Measurements from ENCODE around the gene PSAT1.

PSAT1 gene

DNA sequence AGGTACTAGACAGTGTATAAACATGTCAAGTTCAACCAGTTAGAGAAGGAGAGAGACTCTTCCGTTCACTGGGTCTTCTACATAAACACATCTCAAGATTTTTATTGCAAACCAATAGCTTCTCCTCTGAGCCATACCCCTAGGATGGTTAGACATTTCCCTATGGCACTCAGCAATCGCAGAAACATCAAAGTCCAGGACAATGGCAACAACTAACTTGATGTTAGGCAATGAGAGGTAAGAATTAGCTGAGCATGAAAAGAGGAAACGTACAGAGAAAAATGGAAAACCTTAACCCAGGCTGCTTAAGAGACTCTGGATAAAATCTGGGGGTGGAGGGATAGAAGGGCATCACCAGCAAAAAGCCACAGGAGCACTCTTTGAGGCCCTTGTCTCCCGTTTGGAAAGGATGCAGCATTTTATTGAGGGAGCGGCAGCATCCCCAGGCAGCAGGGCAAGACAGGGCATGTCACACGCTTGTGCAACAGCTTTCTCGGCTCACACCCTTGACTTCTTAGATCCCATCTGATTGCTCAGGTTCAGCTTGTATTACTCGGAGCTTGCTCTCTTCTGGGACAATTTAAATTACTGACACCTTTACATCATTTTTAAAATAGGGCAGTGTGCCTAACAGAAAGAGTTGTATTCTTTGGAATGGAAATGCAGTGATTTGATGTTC is 8.6 kb upstream of the PSAT1 start:
- Histone ChIP-seq H3K4me3 (ENCODE audit: low read length, poor library complexity, severe bottlenecking) (no peak overlapping the region), H3K4me2 (ENCODE audit: low read depth, low read length, poor library complexity, severe bottlenecking) (no peak overlapping the region), H3K9me2 (replicated peaks; ENCODE audit: low read depth, low read length) (no peaks in the 10 kb centered on the region), H3K36me3 (ENCODE audit: insufficient read depth, low read length) (no peaks in the 10 kb centered on the region), H2AFZ (ENCODE audit: low read length) (no peak overlapping the region), H3K4me1 (ENCODE audit: insufficient read depth, low read length, poor library complexity, severe bottlenecking) (no peaks in the 10 kb centered on the region), H3F3A (ENCODE audit: low read depth) (no peaks in the 10 kb centered on the region), H3K79me2 (ENCODE audit: insufficient read depth, low read length) (no peaks in the 10 kb centered on the region), H4K20me1 (ENCODE audit: insufficient read depth, low read length, poor library complexity, severe bottlenecking) (no peaks in the 10 kb centered on the region), H3K9ac (ENCODE audit: low read depth, low read length, poor library complexity, severe bottlenecking) (no peak overlapping the region), H3K27me3 (ENCODE audit: insufficient read depth, low read length, poor library complexity, severe bottlenecking) (no peaks in the 10 kb centered on the region), H3K9me3 (ENCODE audit: insufficient read depth, low read depth, low read length) (no peaks in the 10 kb centered on the region)
- no peak for TF ChIP-seq EZH2phosphoT487 (IDR thresholded peaks at IDR 0.05; ENCODE audit: borderline replicate concordance)
- TF ChIP-seq, protein P1, sequence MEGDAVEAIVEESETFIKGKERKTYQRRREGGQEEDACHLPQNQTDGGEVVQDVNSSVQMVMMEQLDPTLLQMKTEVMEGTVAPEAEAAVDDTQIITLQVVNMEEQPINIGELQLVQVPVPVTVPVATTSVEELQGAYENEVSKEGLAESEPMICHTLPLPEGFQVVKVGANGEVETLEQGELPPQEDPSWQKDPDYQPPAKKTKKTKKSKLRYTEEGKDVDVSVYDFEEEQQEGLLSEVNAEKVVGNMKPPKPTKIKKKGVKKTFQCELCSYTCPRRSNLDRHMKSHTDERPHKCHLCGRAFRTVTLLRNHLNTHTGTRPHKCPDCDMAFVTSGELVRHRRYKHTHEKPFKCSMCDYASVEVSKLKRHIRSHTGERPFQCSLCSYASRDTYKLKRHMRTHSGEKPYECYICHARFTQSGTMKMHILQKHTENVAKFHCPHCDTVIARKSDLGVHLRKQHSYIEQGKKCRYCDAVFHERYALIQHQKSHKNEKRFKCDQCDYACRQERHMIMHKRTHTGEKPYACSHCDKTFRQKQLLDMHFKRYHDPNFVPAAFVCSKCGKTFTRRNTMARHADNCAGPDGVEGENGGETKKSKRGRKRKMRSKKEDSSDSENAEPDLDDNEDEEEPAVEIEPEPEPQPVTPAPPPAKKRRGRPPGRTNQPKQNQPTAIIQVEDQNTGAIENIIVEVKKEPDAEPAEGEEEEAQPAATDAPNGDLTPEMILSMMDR (conservative IDR thresholded peaks at IDR 0.05; ENCODE audit: low read length) = no peak

DNA sequence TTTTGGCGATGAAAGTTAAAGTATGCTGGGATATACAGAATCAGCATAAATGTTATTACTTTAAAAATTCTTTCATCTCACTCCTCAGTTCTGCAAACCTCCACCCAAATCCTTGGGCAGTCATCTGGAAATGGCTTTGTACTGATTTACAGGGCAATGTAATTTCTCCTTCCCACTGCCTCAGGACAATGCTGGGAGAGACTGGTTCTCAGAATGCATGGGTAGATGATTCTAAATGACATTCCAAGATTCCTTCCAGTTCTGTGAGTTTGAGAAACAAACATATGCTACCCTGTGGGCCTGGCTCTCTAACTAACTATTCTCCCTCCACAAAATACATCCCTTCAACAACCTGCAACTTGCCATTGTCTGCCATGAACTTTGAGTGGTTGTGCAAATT is 7.5 kb upstream of the PSAT1 start:
- H3K9me3 ChIP-seq (ENCODE audit: insufficient read depth, low read depth, low read length) = no peaks in the 10 kb centered on the region
- no peak overlapping the region for H2AFZ ChIP-seq (ENCODE audit: low read length)
- H3F3A ChIP-seq (ENCODE audit: low read depth) = no peaks in the 10 kb centered on the region
- H3K4me3 ChIP-seq (ENCODE audit: low read length, poor library complexity, severe bottlenecking) = no peak overlapping the region
- no peaks in the 10 kb centered on the region for H3K27me3 ChIP-seq (ENCODE audit: insufficient read depth, low read length, poor library complexity, severe bottlenecking)
- no peak overlapping the region for H3K4me2 ChIP-seq (ENCODE audit: low read depth, low read length, poor library complexity, severe bottlenecking)
- TF ChIP-seq EZH2phosphoT487 (IDR thresholded peaks at IDR 0.05; ENCODE audit: borderline replicate concordance) = no peak
- TF ChIP-seq, protein P1 (conservative IDR thresholded peaks at IDR 0.05; ENCODE audit: low read length) = no peak
- no peaks in the 10 kb centered on the region for H4K20me1 ChIP-seq (ENCODE audit: insufficient read depth, low read length, poor library complexity, severe bottlenecking)
- H3K9ac ChIP-seq (ENCODE audit: low read depth, low read length, poor library complexity, severe bottlenecking) = no peak overlapping the region
- H3K36me3 ChIP-seq (ENCODE audit: insufficient read depth, low read length) = no peaks in the 10 kb centered on the region
- no peaks in the 10 kb centered on the region for H3K4me1 ChIP-seq (ENCODE audit: insufficient read depth, low read length, poor library complexity, severe bottlenecking)
- no peaks in the 10 kb centered on the region for H3K9me2 ChIP-seq (replicated peaks; ENCODE audit: low read depth, low read length)
- no peaks in the 10 kb centered on the region for H3K79me2 ChIP-seq (ENCODE audit: insufficient read depth, low read length)

DNA sequence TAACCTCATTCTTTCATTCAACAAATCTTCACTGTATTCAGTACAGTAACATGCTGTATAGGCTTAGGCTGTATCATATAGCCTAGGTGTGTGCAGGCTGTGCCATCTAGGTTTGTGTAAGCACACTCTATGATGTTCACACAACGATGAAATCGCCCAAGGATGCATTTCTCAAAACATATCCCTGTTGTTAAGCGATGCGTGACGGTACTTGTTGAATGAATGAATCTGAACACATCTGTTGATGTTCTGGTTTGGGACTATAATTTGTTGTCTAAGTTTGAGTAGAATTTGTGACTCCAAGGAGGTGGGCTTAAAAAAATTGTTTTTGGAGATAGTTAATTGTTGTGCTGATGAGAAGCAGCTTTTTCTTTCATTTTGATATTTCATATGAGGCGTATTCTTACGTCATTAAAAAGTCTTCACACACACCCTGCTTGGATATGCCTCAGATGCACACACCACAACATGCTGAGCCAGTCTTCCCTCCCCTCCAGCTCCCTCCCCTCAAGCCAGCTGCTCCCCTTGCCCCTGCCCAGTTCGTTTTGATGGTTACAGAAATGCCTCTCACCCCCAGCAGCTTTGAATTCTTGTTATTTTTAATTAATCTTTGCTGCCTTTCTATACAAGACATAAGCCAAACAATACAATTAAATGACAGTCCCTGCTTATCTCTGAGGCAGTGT is 5.5 kb upstream of the PSAT1 start:
- Histone ChIP-seq H3K4me3 (ENCODE audit: low read length, poor library complexity, severe bottlenecking) (no peak overlapping the region), H3F3A (ENCODE audit: low read depth) (no peaks in the 10 kb centered on the region), H3K27me3 (ENCODE audit: insufficient read depth, low read length, poor library complexity, severe bottlenecking) (no peaks in the 10 kb centered on the region), H3K9me3 (ENCODE audit: insufficient read depth, low read depth, low read length) (no peaks in the 10 kb centered on the region), H2AFZ (ENCODE audit: low read length) (no peak overlapping the region), H3K79me2 (ENCODE audit: insufficient read depth, low read length) (no peaks in the 10 kb centered on the region), H3K4me2 (ENCODE audit: low read depth, low read length, poor library complexity, severe bottlenecking) (no peak overlapping the region), H3K36me3 (ENCODE audit: insufficient read depth, low read length) (no peaks in the 10 kb centered on the region), H3K9ac (ENCODE audit: low read depth, low read length, poor library complexity, severe bottlenecking) (no peak overlapping the region), H4K20me1 (ENCODE audit: insufficient read depth, low read length, poor library complexity, severe bottlenecking) (no peaks in the 10 kb centered on the region), H3K4me1 (ENCODE audit: insufficient read depth, low read length, poor library complexity, severe bottlenecking) (no peaks in the 10 kb centered on the region), H3K9me2 (replicated peaks; ENCODE audit: low read depth, low read length) (no peaks in the 10 kb centered on the region)
- no peak for TF ChIP-seq EZH2phosphoT487 (IDR thresholded peaks at IDR 0.05; ENCODE audit: borderline replicate concordance)
- TF ChIP-seq, protein P1 (conservative IDR thresholded peaks at IDR 0.05; ENCODE audit: low read length) = no peak
